GM21717 (cell line): ENCODE results near the gene ENOPH1.
"Not testable (repeated sequence)": the region's sequence is repeated elsewhere in the genome, so short reads cannot be mapped to it uniquely, and the experiment has no call there.

Experiments
- ATAC-seq: cut with Tn5 transposase; IDR thresholded peaks from one replicate; pipeline ENCODE4 v1.9.1; 2021; ENCODE audit warnings: mild to moderate bottlenecking, moderate library complexity; ENCODE audit not compliant: unreplicated experiment

The ENOPH1 gene

DNA sequence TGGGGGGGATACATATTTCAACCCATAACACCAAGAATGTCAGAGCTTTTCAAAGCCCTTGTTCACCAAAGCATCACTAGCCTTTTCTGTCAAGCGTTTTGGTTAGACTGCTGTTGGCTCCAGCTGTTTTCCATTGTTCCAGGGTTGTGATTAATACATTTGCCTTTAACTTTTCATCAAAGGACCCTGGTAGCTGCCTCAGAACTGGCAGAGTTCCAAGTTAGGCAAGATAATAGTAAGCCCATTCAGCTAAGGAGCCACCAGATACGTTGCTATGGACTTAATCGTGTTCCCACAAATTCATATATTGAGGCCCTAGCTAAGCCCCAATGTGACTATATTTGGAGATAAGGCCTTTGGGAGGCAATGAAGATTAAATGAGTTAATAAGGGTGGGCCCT lies 37.1 kb downstream of the ENOPH1 start:
- no peak for ATAC-seq

DNA sequence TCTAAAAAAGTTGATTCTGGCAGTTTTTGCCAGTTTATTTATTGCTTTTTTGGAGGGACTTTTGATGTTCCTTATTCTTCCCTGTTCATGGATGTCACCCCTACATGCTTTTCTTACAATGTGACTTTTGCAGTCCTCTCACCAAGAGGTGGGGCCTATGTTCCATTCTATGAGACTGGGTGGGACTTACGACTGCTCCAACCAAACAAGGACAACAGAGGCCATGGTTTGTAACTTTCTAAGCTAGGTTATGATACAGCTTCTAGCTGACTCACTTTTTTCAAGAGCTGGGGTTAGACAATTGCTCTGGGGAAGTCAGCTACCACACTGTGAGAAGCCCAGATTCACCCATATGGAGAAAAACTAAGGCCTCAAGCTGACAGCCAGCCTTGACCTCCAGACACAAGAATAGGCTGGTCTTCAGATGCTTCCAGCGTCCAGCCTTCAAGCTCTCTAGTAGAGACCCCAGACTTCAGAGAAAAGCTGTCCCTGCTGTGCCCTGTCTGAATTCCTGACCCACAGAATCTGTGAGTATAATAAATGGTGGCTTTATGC lies 39.5 kb downstream of the ENOPH1 start:
- no peak for ATAC-seq

DNA sequence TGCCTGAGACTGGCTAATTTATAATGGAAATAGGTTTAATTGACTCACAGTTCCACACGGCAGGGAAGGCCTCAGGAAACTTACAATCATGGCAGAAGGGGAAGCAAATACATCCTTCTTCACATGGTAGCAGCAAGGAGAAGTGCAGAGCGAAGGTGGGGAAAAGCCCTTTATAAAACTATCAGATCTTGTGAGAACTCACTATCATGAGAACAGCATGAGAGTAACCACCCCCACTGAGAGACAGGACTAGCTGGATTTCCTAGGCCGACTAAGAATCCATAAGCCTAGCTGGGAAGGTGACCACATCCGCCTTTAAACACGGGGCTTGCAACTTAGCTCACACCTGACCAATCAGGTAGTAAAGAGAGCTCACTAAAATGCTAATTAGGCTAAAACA lies 42.7 kb downstream of the ENOPH1 start:
- not testable (repeated sequence) for ATAC-seq

DNA sequence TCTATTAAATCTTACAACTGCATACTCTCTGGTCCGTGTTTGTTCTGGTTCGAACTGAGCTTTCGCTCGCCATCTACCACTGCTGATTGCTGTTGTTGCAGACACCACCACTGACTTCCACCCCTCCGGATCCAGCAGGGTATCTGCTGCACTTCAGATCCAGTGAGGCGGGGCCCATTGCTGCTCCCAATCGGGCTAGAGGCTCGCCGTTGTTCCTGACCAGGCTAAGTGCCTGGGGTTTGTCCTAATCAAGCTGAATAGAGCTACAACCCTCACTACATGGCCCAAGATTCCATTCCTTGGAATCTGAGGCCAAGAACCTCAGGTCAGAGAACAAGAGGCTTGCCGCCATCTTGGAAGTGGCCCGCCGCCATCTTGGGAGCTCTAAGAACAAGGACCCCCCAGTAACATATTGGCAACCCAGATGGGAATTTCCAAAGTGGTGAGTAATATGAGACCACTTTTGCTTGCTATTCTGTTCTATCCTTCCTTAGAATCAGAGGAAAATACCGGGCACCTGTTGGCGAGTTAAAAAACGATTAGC lies 43.3 kb downstream of the ENOPH1 start:
- ATAC-seq: no peak

DNA sequence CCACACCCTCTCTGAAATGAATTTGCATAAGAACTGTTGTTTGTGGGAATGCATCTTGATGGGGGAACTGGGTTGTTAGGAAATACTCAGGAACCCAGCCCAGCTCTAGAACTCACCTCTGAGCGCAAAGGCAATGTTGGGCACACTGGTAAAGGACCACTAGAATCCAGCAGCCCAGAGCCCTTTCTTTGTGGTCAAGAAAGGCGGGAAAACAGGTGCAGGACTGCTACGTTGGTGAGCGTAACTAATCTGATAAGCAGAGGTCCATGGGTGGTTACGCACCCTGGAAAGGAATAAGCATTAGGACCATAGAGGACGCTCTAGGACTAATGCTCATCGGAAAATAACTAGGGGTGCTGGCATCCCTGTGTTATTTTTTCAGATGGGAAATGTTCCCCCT lies 45.5 kb downstream of the ENOPH1 start:
- ATAC-seq: not testable (repeated sequence)

DNA sequence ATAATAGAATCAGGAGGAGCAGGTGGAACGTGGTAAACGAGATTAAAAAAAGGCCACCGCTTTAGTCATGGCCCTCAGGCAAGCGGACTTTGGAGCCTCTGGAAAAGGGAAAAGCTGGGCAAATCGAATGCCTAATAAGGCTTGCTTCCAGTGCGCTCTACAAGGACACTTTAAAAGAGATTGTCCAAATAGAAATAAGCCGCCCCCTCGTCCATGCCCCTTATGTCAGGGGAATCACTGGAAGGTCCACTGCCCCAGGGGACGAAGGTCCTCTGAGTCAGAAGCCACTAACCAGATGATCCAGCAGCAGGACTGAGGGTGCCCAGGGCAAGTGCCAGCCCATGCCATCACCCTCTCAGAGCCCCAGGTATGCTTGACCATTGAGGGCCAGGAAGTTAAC lies 47.1 kb downstream of the ENOPH1 start:
- not testable (repeated sequence) for ATAC-seq

DNA sequence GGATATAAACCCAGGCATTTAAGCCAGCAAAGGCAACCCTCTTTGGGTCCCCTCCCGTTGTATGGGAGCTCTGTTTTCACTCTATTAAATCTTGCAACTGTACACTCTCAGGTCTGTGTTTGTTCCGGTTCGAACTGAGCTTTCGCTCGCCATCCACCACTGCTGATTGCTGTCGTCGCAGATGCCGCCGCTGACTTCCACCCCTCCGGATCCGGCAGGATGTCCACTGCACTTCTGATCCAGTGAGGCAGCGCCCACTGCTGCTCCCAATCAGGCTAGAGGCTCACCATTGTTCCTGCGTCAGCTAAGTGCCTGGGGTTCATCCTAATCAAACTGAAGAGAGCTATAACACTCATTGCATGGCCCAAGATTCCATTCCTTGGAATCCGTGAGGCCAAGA lies 49.2 kb downstream of the ENOPH1 start:
- ATAC-seq: no peak

DNA sequence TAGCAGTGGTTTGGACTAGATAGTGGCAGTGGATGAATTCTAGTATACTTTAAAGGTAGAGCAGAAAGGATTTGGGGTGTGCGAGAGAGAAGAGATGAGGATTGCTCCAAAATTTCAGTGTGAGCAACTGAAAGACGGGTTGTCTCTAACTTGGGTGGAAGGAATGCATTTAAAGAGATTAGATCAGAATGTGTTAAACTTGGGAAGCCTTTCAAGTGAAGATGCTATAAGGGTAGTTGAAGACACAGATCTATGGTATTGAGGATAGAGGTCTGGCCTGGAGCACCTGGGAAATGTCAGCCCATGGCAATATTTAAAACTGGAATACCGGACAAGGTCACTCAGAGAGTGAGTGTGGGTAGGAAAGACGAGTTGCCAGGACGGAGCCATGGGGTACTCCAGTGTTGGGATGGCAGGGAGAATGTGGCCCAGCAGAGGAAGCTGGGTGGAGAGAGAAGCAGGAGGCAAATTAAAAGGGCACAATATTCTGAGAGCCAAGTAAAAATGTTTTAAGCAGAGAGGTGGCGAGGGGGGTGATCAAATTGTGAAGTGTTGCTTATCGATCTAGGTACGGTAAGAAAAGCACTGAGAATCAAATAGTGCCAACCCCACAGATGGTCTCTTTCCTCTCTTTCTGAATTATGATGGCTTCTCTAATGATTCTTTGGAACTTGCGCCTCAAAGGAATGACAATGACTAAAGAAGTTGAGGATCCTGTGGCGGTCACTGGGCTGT lies 50.5 kb downstream of the ENOPH1 start:
- no peak for ATAC-seq

DNA sequence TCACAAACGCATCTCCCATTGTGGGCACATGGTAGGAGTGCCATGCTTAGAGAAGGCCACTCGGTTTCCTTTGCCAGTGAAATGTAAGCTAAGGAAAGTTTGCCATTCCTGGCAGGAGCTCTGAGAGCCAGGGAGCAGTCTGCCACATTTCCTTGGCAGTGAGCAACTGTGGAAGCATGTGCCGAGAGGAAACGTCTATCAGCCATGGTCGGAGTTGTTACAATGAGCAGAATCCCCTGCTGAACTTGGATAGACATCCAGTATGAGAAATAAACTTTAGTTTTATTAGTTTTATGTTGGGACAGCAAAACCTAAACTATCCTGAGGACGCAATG lies 51.1 kb downstream of the ENOPH1 start:
- no peak for ATAC-seq

DNA sequence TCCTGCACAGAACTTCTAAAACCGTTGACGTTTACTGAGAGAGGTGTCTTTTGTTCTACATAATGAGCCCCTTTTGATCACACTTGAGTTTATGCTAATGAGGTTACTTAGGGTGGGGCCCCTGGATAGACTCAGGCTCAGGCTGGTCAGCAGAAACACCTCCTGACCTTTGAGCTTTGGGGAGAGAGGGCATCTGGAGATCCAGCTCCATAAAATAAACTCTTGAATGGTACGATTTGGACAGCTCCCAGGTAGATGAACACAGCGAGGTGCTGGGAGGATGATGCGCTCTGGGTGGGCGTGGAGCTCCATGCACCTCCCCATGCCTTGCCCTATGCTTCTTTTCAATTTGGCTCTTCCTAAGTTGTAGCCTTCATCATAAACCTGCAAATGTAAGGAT lies 52.0 kb downstream of the ENOPH1 start:
- no peak for ATAC-seq

DNA sequence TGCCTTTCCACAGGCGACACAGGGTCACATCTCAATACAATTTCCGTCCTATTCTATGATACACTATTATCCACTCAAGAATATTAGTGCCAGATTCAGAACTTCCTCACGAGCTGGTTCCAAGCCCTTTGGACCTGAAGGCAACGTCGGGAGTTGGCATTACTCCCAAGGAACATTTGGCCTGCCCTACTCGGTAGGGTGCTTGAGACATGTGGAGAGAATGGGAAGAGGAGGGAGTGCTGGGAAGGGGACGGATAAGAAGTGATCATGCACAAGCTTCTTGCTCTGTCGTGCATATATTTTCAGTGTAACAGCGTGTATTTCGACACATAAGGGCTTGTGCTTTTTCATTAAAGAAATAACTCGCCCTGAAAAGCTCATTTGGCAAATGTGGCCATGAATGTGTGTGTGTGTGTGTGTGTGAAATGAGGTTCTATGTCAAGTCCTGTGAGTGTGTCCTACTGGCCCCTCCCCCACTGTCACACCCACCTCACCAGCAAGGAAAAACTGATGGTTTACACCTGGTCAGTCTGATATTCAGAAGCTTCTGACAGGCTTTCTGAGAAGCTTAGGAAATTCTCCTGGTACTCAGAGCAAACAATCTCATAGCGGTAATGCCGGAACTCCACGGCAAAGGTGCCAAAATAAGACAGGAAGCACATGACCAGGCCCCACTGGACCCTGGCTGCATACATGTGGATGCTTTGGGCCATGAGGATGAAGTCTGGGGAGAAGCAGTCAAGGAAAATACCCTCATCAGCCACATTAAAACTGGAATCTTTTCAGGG lies 54.8 kb downstream of the ENOPH1 start:
- ATAC-seq: no peak

DNA sequence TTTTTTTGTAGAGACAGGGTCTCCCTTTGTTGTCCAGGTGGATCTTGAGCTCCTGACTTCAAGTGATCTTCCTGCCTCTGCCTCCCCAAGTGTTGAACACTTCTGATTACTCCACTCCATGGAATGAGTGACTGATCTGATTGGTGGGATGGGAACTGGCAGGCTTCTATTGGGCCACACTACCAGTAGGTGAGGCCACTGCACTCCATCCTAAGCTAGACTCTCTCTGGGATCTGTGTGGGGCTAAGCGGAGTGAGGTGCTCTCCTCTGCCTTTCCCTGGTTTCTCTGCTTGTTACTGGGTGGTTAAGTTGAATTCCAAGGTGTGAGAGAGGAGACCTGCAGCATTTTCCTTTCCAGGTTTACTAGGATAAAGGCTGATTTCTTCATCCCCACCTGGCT lies 58.7 kb downstream of the ENOPH1 start:
- ATAC-seq: no peak

DNA sequence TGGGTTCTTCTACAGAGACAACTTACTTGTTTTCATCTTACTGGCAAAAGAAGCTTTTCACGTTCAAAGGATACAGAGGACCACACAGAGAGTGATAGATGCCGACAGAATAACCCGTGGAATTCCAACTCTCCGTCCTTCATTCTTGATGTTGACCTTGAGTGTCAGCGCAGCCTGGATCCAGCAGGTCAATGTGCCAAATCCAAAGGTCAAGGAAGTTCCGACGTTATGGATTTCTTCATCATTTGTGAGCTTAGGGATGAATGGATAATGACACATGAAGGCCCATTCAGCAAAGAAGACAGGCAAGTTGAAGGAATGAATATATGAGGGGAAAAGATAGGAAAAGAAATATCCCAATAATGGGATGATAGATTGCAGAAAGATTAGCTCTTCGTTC lies 59.6 kb downstream of the ENOPH1 start:
- no peak for ATAC-seq

DNA sequence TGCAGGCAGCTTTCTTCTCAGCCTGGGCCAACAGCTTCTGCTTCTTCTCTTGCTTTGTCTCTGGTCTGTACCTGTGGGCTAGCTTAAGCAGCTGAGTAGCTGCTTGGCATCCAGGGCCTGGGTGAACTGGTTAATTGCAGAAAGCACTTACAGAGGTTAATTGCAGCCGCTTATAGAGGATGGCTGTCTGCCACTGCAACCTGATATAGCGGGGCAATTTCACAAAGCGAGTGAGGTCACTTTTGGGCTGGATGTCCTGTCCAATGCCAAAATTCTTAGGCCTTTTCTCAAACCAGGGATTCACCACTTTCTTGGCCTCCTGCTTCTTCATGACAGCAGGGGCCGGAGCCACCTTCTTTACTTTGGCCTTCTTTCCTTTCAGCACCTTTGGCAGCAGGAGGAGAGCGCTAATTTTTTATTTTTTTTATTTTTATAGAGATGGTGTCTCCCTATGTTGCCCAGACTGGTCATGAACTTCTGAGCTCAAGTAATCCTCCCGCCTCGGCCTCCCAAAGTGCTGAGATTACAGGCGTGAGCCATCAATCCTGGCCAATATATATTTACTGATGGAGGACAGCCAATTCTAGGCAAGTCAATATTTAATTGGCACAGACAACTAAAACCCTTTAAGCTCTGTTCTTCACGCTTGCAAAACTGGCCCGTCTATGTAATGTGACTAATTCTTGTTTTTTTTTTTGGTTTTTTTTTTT lies 61.0 kb downstream of the ENOPH1 start:
- ATAC-seq: no peak

DNA sequence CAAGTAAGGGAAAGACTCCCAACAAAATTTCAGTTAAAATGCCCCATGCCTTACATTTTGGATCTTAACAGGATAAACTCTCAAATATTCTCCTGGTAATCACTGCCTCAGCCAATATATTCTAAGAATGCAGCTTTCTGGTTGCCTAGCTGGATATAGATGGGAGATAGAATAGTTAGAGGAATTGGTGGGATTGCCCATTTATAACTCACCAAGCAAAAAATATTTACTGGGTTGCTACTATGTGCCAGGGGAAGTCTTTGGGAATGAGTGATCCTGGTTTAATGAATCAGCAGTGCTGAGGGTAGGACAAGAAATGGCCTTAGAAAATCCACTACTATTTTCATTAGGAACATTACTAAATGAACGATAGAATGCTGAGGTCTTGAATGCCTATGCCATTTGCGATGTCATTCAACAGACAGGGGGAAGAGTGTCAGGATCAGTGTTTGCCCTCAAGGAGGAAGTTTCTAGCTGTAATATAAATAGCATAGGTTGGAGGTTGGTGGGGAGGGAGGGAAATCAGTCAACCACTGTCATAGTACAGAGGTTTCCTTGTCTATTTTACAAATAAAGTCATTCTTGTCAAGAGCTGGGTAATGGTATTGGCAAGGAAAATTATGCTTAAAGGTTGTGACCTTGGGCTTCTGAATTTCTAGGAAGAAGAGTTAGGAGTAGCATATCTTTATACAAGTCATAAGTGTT lies 63.5 kb downstream of the ENOPH1 start:
- no peak for ATAC-seq

DNA sequence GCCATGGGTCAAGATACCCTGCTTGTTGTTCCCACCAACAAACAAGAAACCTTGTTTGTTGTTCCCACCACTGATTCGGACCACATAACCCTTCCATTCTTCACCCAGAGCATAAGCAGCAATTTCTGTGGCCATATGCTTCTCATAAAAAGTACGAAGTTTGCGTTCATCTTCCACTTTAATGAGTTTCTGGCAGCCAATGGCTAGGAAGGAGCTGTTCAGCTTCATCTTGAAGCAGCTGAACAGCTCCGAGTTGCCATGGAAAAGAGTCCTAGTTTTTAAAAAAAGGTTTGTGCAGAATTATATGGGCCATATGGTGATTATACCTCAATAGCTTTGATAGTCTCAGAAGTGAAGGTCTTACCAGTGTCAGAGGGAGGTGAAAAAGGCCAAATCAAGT lies 65.3 kb downstream of the ENOPH1 start:
- ATAC-seq: no peak

DNA sequence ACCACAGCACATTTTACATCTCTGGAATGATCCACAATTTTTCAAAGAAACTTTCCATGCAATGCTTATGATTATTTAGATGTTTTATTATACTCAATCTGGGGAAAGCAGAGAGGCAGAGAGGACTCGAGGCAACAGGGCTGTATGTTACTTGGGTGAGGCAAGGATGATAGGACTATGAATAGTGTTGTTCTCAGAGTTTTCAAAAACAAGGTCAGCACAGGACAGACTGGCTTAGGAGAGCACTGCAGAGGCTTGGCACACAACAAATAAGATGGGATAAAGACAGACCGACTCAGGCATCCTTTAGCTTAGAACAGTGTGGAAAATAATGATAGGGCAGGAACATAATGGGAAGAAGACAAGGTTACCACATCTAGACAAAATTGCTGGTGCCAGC lies 66.0 kb downstream of the ENOPH1 start:
- no peak for ATAC-seq

DNA sequence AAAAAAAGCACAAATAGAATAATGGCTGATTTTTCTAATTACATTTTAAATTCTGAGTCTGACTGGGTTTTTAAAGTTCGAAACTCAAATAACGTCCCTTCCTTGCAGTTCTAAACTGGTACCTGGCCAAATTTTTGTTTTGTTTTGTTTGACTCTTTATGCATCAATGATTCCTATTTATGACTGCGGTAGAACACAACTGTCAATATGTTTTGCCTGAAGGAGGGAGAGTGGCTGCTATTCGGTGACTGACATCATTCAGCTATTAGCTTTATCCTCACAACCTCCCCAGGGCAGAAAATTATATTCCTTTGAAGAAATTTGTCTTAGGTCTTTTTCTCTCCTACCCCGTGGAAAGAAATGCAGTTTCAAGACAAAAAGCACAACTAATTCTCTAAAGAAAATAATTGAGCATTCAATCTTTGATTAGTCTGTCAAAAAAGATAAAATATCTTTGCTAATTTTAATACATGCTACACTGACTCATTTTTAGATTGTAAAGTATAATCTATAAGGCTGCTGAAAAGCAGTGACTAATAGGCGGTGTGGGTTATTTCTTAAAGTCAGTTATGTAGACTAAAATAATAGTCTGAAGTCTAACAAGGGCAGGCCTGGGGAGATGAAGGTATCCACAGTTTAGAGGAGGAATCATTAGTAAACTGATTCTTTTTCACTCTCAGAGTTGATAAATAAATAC lies 69.5 kb downstream of the ENOPH1 start:
- no peak for ATAC-seq

DNA sequence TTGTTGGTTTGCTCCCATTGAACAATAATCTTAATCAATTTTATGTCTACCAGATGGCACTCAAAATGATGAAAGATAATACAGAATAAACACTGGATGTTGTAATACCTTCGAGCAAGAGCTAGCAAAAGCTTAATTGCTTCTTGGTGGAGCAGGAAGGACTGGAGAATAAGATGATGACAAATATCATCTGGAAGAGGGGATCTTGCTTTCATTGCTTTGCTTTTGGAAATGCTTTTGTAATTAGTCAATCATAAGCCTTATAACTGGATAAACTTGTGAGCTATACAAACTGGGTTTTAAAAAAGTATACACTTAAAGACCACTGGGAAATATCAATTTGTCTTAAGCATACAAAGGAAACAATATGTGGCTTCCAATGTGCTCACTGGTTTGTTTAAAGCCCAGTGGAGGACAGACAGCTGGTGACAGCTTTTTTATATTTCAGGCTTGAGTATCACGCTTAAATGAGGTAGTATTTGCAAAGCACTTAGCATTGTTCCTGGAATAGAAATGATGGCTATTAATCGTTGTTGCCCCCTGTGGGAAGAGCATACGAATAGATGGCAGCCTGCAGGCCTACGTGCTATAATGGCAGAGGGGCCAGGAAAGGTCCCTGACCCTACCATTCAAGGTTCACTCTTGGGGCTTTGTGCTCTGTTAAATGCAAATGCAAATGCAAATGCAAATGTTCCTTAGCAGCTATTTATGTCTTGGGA lies 70.2 kb downstream of the ENOPH1 start:
- ATAC-seq: no peak

DNA sequence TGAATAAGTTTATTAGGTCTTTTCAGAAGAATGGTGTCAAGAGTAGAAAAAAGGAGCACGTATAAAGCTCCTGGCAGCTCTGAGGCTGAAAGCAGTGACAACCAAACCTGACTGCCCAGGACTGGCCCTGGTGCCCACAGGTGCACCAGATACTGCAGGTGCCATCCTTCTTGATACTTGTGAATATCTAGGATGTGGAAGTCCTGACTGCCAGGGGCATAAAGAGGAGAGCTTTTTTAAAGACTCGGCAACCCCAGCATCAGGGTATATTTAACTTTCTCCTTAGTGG lies 70.7 kb downstream of the ENOPH1 start:
- no peak for ATAC-seq
